Thyroid gland (tissue), 4 donors: Measurements from ENCODE around the gene PLA2G12A.

Experiments
- CTCF ChIP-seq, 6 experiments: fragments of 200-600 bp in 3 of 6; fragments of 450-650 bp in 3 of 6; sonication (generic) in 3 of 6; IDR thresholded peaks; one replicate each; pipeline ENCODE4 v1.5.1; 2016 to 2019; ENCODE audit warnings: antibody characterized with exemption in 6 of 6, mild to moderate bottlenecking in 2 of 6, inconsistent platforms in 1 of 6, moderate library complexity in 1 of 6
- POLR2A ChIP-seq, 2 donors: fragments of 450-650 bp; IDR thresholded peaks; one replicate each; pipeline ENCODE4 v1.6.1; 2017; ENCODE audit warnings: antibody characterized with exemption in 2 of 2, mild to moderate bottlenecking in 2 of 2, moderate library complexity in 1 of 2

- TF ChIP-seq CTCF (IDR thresholded peaks at IDR 0.05): no peak
- no peak for TF ChIP-seq POLR2A (IDR thresholded peaks at IDR 0.05)
Measured at GRCh38 chr4:109708990-109709389, 20.9 kb downstream of the PLA2G12A start.
